GM23338 (cell line): ENCODE results near the gene HERC4. TPM values are rescaled to one million over a fixed set of nuclear protein-coding genes. Genes with fewer than 3 reads are reported as not detected.
A peak's percentile ranks its signal among the peaks of the same experiment; 100 is the strongest.

Source experiments
- ATAC-seq: fragments of 200-7000 bp; cut with Tn5 transposase; 3 replicates; pipeline ENCODE4 v1.9.1; 2020
- DNase-seq: peaks from one replicate; pipeline ENCODE4 v3.0.0-alpha.2; 2015; ENCODE audit warnings: low spot score
- H2AFZ ChIP-seq: fragments of 200-600 bp; sonication (generic); 2 replicates; pipeline ENCODE4 v1.8.0; 2016; ENCODE audit warnings: antibody characterized with exemption, mild to moderate bottlenecking, moderate library complexity
- H3F3A ChIP-seq: fragments of 200-600 bp; sonication (generic); replicated peaks from 2 replicates; pipeline ENCODE4 v1.8.0; 2017; ENCODE audit warnings: antibody characterized with exemption, mixed run types, low read depth
- H3K27ac ChIP-seq: fragments of 200-600 bp; sonication (generic); 2 replicates; pipeline ENCODE4 v1.6.1; 2016; ENCODE audit warnings: low read depth
- H3K27me3 ChIP-seq: fragments of 200-600 bp; sonication (generic); 2 replicates; pipeline ENCODE4 v1.8.0; 2016; ENCODE audit warnings: mild to moderate bottlenecking, mixed run types, moderate library complexity; ENCODE audit not compliant: insufficient read depth
- H3K36me3 ChIP-seq: fragments of 200-600 bp; sonication (generic); 2 replicates; pipeline ENCODE4 v1.8.0; 2016; ENCODE audit warnings: mild to moderate bottlenecking; ENCODE audit not compliant: insufficient read depth
- H3K4me1 ChIP-seq: fragments of 200-600 bp; sonication (generic); 2 replicates; pipeline ENCODE4 v1.8.0; 2016; ENCODE audit warnings: mild to moderate bottlenecking, moderate library complexity; ENCODE audit not compliant: insufficient read depth
- H3K4me2 ChIP-seq: fragments of 200-600 bp; sonication (generic); 2 replicates; pipeline ENCODE4 v1.7.1; 2017; ENCODE audit warnings: mixed run types
- H3K4me3 ChIP-seq: fragments of 200-600 bp; sonication (generic); 2 replicates; pipeline ENCODE4 v1.6.1; 2016; ENCODE audit warnings: mixed run types
- H3K79me2 ChIP-seq: fragments of 200-600 bp; sonication (generic); replicated peaks from 2 replicates; pipeline ENCODE4 v1.8.0; 2017; ENCODE audit warnings: mild to moderate bottlenecking; ENCODE audit not compliant: insufficient read depth
- H3K9me2 ChIP-seq: fragments of 200-600 bp; sonication (generic); 2 replicates; pipeline ENCODE4 v1.8.0; 2017; ENCODE audit not compliant: insufficient read depth
- H4K20me1 ChIP-seq: fragments of 200-600 bp; sonication (generic); replicated peaks from 2 replicates; pipeline ENCODE4 v1.8.0; 2017; ENCODE audit warnings: mild to moderate bottlenecking; ENCODE audit not compliant: insufficient read depth
- H3K27ac Mint-ChIP-seq: 2 replicates; pipeline ENCODE4 v1.8.0; 2020; ENCODE audit warnings: inconsistent platforms, mild to moderate bottlenecking, moderate library complexity, mixed read lengths
- H3K27me3 Mint-ChIP-seq: 3 replicates; pipeline ENCODE4 v1.8.0; 2022; ENCODE audit warnings: low read depth, mild to moderate bottlenecking, moderate library complexity, mixed read lengths, inconsistent platforms; ENCODE audit not compliant: insufficient read depth, poor library complexity
- H3K36me3 Mint-ChIP-seq: 3 replicates; pipeline ENCODE4 v1.8.0; 2021; ENCODE audit warnings: low read depth, mild to moderate bottlenecking, inconsistent platforms, moderate library complexity, mixed read lengths
- H3K4me1 Mint-ChIP-seq: 3 replicates; pipeline ENCODE4 v1.8.0; 2020; ENCODE audit warnings: mild to moderate bottlenecking, inconsistent platforms, mixed read lengths
- H3K4me3 Mint-ChIP-seq: 3 replicates; pipeline ENCODE4 v1.8.0; 2021; ENCODE audit warnings: moderate library complexity, mild to moderate bottlenecking, inconsistent platforms, mixed read lengths
- H3K9me3 Mint-ChIP-seq: 3 replicates; pipeline ENCODE4 v1.8.0; 2020; ENCODE audit warnings: moderate library complexity, mild to moderate bottlenecking, inconsistent platforms, mixed read lengths
- CTCF ChIP-seq, 2 experiments: fragments of 200-600 bp in 1 of 2; sonication (generic) in 1 of 2; conservative IDR thresholded peaks; 2 replicates each; pipeline versions ENCODE4 v1.5.1 to v1.6.1; 2016 to 2017; ENCODE audit warnings: antibody characterized with exemption in 2 of 2, low read depth in 2 of 2, mild to moderate bottlenecking in 2 of 2, moderate library complexity in 1 of 2
- EZH2 ChIP-seq: fragments of 200-600 bp; sonication (generic); IDR thresholded peaks from one replicate; pipeline ENCODE4 v1.8.0; 2017; ENCODE audit warnings: antibody characterized with exemption, mild to moderate bottlenecking, low read depth; ENCODE audit not compliant: unreplicated experiment
- NANOG ChIP-seq: IDR thresholded peaks from 2 replicates; pipeline ENCODE4 v1.6.1; 2016; ENCODE audit warnings: antibody characterized with exemption, borderline replicate concordance
- POLR2AphosphoS5 ChIP-seq: IDR thresholded peaks from 2 replicates; pipeline ENCODE4 v1.6.1; 2016; ENCODE audit warnings: antibody characterized with exemption, low read depth
- polyA plus RNA-seq: library from polyadenylated mRNA; unstranded; fragments of >200 nt; fragmentation: Nextera tagmentation; extraction: Ambion mirVana; gene quantifications from 2 replicates; pipeline ENCODE4 v1.2.1, GENCODE V29; 2016
- total RNA-seq: library from RNA; depleted of rRNA; stranded (reverse); fragments of >200 nt; shearing (Covaris generic); gene quantifications from 2 replicates; pipeline ENCODE4 v1.2.3, GENCODE V29; 2014
- TF ChIP-seq, protein P1 (sequence below): IDR thresholded peaks from 2 replicates; pipeline ENCODE4 v1.6.1; 2016; ENCODE audit warnings: antibody characterized with exemption
- TF ChIP-seq, protein P2 (sequence below): IDR thresholded peaks from one replicate; pipeline ENCODE4 v1.6.1; 2018; ENCODE audit warnings: antibody characterized with exemption; ENCODE audit not compliant: unreplicated experiment

HERC4 gene
- total and polyA plus RNA-seq, 2 experiments from 2014 or later: 20.1 to 67.2 TPM

- ATAC-seq (no peak), DNase-seq (no peak)
- Mint-ChIP-seq H3K9me3 (no peaks in the 10 kb centered on the region), H3K4me1 (peaks cover 28% of the 10 kb centered on the region), H3K27me3 (no peaks in the 10 kb centered on the region), H3K36me3 (no peaks in the 10 kb centered on the region), H3K27ac (no peak overlapping the region), H3K4me3 (no peak overlapping the region)
- Histone ChIP-seq H3F3A (peaks cover 6% of the 10 kb centered on the region), H3K27ac (no peak overlapping the region), H3K79me2 (no peaks in the 10 kb centered on the region), H2AFZ (no peak overlapping the region), H4K20me1 (no peaks in the 10 kb centered on the region), H3K4me3 (no peak overlapping the region), H3K4me1 (peaks cover 17% of the 10 kb centered on the region), H3K36me3 (no peaks in the 10 kb centered on the region), H3K9me2 (no peaks in the 10 kb centered on the region), H3K27me3 (no peaks in the 10 kb centered on the region), H3K4me2 (no peak overlapping the region)
- TF ChIP-seq NANOG (no peak), POLR2AphosphoS5 (no peak)
Measured at GRCh38 chr10:68084469-68084868, 9.4 kb upstream of the HERC4 start.

DNA sequence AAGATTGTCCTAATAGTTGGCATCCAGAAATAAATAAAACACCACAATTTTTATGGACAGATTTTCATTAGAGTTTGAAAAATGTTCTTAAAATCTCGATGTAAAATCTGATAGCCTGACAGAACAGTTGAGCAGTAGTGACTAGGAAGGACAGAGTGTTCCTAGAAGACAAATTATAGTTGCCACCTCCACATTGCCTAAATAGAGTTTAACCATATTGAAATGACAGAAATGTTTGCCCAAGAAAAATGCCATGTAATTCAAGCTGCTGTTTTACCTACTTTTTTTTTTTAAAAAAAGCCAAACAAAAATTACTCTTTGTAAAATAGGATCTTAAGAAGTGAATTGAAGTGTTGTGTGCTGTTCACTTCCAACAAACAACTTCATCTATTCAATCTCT is 8.9 kb upstream of the HERC4 start:
- Mint-ChIP-seq H3K36me3 (no peaks in the 10 kb centered on the region), H3K27ac (no peak overlapping the region), H3K4me1 (peaks cover 28% of the 10 kb centered on the region), H3K4me3 (no peak overlapping the region), H3K27me3 (no peaks in the 10 kb centered on the region), H3K9me3 (no peaks in the 10 kb centered on the region)
- Histone ChIP-seq H4K20me1 (no peaks in the 10 kb centered on the region), H3K4me2 (no peak overlapping the region), H3F3A (peaks cover 6% of the 10 kb centered on the region), H2AFZ (no peak overlapping the region), H3K27me3 (no peaks in the 10 kb centered on the region), H3K27ac (no peak overlapping the region), H3K9me2 (no peaks in the 10 kb centered on the region), H3K79me2 (no peaks in the 10 kb centered on the region), H3K4me1 (peaks cover 17% of the 10 kb centered on the region), H3K4me3 (no peak overlapping the region), H3K36me3 (no peaks in the 10 kb centered on the region)
- no peak for ATAC-seq
- TF ChIP-seq POLR2AphosphoS5 (no peak), NANOG (no peak), EZH2 (no peak)
- TF ChIP-seq, protein P1, sequence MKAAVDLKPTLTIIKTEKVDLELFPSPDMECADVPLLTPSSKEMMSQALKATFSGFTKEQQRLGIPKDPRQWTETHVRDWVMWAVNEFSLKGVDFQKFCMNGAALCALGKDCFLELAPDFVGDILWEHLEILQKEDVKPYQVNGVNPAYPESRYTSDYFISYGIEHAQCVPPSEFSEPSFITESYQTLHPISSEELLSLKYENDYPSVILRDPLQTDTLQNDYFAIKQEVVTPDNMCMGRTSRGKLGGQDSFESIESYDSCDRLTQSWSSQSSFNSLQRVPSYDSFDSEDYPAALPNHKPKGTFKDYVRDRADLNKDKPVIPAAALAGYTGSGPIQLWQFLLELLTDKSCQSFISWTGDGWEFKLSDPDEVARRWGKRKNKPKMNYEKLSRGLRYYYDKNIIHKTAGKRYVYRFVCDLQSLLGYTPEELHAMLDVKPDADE: no peak
- TF ChIP-seq, protein P2, sequence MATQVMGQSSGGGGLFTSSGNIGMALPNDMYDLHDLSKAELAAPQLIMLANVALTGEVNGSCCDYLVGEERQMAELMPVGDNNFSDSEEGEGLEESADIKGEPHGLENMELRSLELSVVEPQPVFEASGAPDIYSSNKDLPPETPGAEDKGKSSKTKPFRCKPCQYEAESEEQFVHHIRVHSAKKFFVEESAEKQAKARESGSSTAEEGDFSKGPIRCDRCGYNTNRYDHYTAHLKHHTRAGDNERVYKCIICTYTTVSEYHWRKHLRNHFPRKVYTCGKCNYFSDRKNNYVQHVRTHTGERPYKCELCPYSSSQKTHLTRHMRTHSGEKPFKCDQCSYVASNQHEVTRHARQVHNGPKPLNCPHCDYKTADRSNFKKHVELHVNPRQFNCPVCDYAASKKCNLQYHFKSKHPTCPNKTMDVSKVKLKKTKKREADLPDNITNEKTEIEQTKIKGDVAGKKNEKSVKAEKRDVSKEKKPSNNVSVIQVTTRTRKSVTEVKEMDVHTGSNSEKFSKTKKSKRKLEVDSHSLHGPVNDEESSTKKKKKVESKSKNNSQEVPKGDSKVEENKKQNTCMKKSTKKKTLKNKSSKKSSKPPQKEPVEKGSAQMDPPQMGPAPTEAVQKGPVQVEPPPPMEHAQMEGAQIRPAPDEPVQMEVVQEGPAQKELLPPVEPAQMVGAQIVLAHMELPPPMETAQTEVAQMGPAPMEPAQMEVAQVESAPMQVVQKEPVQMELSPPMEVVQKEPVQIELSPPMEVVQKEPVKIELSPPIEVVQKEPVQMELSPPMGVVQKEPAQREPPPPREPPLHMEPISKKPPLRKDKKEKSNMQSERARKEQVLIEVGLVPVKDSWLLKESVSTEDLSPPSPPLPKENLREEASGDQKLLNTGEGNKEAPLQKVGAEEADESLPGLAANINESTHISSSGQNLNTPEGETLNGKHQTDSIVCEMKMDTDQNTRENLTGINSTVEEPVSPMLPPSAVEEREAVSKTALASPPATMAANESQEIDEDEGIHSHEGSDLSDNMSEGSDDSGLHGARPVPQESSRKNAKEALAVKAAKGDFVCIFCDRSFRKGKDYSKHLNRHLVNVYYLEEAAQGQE: no peak
- no peak for DNase-seq

GRCh38 chr10:68082872-68083271 is 7.8 kb upstream of the HERC4 start:
- Histone ChIP-seq H4K20me1 (no peaks in the 10 kb centered on the region), H3K9me2 (no peaks in the 10 kb centered on the region), H3K4me1 (peaks cover 12% of the 10 kb centered on the region), H2AFZ (no peak overlapping the region), H3K36me3 (no peaks in the 10 kb centered on the region), H3F3A (peaks cover 6% of the 10 kb centered on the region), H3K27me3 (no peaks in the 10 kb centered on the region), H3K4me3 (no peak overlapping the region), H3K27ac (no peak overlapping the region), H3K79me2 (no peaks in the 10 kb centered on the region), H3K4me2 (no peak overlapping the region)
- peak; percentile 15 for DNase-seq
- H3K4me3 Mint-ChIP-seq: no peak overlapping the region
- TF ChIP-seq, protein P2: no peak
- peak in 1 of 2 experiments; percentile 36; a peak in 3 of 4 replicates for TF ChIP-seq CTCF (conservative IDR thresholded peaks at IDR 0.05; ENCODE audit: low read depth in 2 of 2)
- no peaks in the 10 kb centered on the region for H3K36me3 Mint-ChIP-seq
- H3K9me3 Mint-ChIP-seq: no peaks in the 10 kb centered on the region
- H3K27ac Mint-ChIP-seq: no peak overlapping the region
- H3K4me1 Mint-ChIP-seq: peaks cover 21% of the 10 kb centered on the region
- ATAC-seq: no peak
- no peaks in the 10 kb centered on the region for H3K27me3 Mint-ChIP-seq
